Astrocyte of the cerebellum (primary cell): ENCODE results near the gene STIM2.

ENCODE experiments used
- DNase-seq: peaks from one replicate; pipeline ENCODE4 v3.0.0-alpha.2; 2011; ENCODE audit warnings: low read depth
- H3K4me3 ChIP-seq: 2 replicates; pipeline ENCODE4 v1.5.1; 2011; ENCODE audit warnings: mild to moderate bottlenecking, low read depth, low read length, moderate library complexity
- CTCF ChIP-seq: IDR thresholded peaks from 2 replicates; pipeline ENCODE4 v1.5.1; 2012; ENCODE audit warnings: low read length, low read depth, moderate library complexity, mild to moderate bottlenecking; ENCODE audit errors: missing control alignments
- in situ Hi-C: cut with HindIII; loops from 2 replicates; pipeline ENCODE4 v1.10.0; 2017; ENCODE audit warnings: low sequenced_read_pairs

Gene STIM2

DNA sequence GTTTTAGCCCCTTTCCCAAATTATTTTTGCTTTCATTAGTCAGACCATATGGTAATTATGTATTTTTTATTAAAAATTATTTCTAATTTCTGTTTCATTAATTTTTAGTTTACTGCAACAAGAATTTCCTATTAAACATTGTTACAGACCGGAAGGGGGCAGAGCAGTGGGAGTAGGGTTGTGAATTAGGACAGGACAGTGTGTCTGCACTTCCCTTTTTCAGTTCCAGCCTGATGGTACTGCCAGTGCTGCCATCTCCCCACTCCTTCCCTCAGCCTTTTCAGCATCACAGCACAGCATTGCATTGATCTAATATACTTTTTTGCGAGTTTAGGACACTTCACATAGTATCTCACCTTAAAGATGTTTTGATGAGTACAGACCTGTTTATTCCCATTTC, 76.5 kb downstream of the STIM2 start:
- in situ Hi-C loops: no loop called here
- no peak for TF ChIP-seq CTCF
- no peak overlapping the region for H3K4me3 ChIP-seq
- no peak for DNase-seq

- no peak for DNase-seq
- H3K4me3 ChIP-seq: no peak overlapping the region
- in situ Hi-C loops: no loop called here
- TF ChIP-seq CTCF: no peak
Measured at GRCh38 chr4:26937567-26937966, 76.9 kb downstream of the STIM2 start.

GRCh38 chr4:26938516-26938915, 77.9 kb downstream of the STIM2 start:
- H3K4me3 ChIP-seq: no peak overlapping the region
- no peak for TF ChIP-seq CTCF
- no peak for DNase-seq
- in situ Hi-C loops: no loop called here

- no peak overlapping the region for H3K4me3 ChIP-seq
- in situ Hi-C loops: no loop called here
- no peak for TF ChIP-seq CTCF
- DNase-seq: no peak
Measured at GRCh38 chr4:26941951-26942350, 81.3 kb downstream of the STIM2 start.

DNA sequence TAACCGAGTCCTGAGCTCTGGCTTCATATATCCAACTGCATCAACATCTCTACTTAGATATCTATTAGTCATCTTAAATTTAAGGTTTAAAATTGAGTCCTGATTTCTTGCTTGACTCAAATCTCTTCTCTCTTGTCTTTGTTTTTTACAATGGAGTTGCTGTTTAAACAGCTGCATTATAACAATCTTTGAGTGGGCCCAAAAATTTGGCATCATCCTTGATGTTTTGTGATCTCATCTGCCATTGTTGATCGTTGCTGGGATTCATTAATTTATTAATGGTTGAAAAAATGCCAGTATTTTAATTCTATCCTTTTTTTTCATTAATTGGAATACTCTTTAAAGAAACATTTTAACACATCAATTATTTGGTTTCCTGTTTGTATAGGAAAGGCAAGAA, 82.2 kb downstream of the STIM2 start:
- TF ChIP-seq CTCF: no peak
- in situ Hi-C loops: no loop called here
- H3K4me3 ChIP-seq: no peak overlapping the region
- DNase-seq: no peak

DNA sequence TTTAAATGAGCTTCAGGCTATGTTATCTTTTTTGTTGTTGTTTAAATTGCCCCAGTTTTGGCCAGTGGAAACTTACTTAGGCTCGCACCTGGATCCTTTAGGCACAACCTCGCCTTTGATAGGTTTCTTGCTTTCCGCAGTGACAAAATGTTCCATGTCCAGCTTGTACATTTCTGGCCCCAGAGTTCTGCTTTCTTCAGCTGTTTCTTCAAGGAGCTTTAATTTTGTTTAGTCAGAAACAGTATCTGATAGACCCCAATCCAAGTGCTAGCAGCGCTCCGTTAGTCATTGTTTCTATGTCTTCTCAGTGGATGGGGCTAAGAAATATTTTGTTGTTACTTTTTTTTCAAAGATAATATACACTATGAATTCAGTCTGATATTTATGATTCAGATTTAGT, 82.8 kb downstream of the STIM2 start:
- in situ Hi-C loops: no loop called here
- no peak for TF ChIP-seq CTCF
- no peak overlapping the region for H3K4me3 ChIP-seq
- DNase-seq: no peak

GRCh38 chr4:26945794-26946193, 85.2 kb downstream of the STIM2 start:
- H3K4me3 ChIP-seq: no peak overlapping the region
- DNase-seq: no peak
- TF ChIP-seq CTCF: no peak
- in situ Hi-C loops: no loop called here
